ENCODE measurements around the gene CD247. TPM values are rescaled to one million over a fixed set of nuclear protein-coding genes. Genes with fewer than 3 reads are reported as not detected.

The CD247 gene
- polyA plus RNA-seq, 4 donors, result 0.48 to 1.0 (median 0.60) TPM

Other genes starting within 250 kb of the CD247 start
- 100 to 1,000 TPM; 119 to 146 (median 134) TPM for gene CREG1, start 35.2 kb upstream of the CD247 start, polyA plus RNA-seq (ENCODE audit: insufficient read length in 4 of 4)
- 10 to 100 TPM; 13.3 to 15.8 (median 14.8) TPM for gene RCSD1, start 111.7 kb upstream of the CD247 start, polyA plus RNA-seq (ENCODE audit: insufficient read length in 4 of 4)
- gene MPZL1, start 203.5 kb upstream of the CD247 start, polyA plus RNA-seq (ENCODE audit: insufficient read length in 4 of 4), result 100 to 1,000 TPM; 125 to 145 (median 141) TPM

Data from right renal pelvis (tissue), 4 donors.